Upper lobe of right lung (tissue), 1 donor: Measurements from ENCODE around the gene VAMP2. TPM values are rescaled to one million over a fixed set of nuclear protein-coding genes. Genes with fewer than 3 reads are reported as not detected.

Experiments
- ATAC-seq: fragments of 200-7000 bp; cut with Tn5 transposase; one replicate; pipeline ENCODE4 v1.9.1; 2020; ENCODE audit warnings: mild to moderate bottlenecking, moderate library complexity
- DNase-seq: peaks from one replicate; pipeline ENCODE4 v3.0.0-alpha.2; 2020
- H3K27ac ChIP-seq: fragments of 200-600 bp; one replicate; pipeline ENCODE4 v1.8.0; 2022
- H3K27me3 ChIP-seq: fragments of 200-600 bp; one replicate; pipeline ENCODE4 v1.8.0; 2022; ENCODE audit warnings: mild to moderate bottlenecking
- H3K36me3 ChIP-seq: fragments of 200-600 bp; one replicate; pipeline ENCODE4 v1.8.0; 2022
- H3K4me1 ChIP-seq: fragments of 200-600 bp; one replicate; pipeline ENCODE4 v1.8.0; 2022
- H3K4me3 ChIP-seq: fragments of 200-600 bp; one replicate; pipeline ENCODE4 v1.8.0; 2022; ENCODE audit warnings: mild to moderate bottlenecking
- H3K9me3 ChIP-seq: fragments of 200-600 bp; one replicate; pipeline ENCODE4 v1.8.0; 2022
- CTCF ChIP-seq: fragments of 200-600 bp; IDR thresholded peaks from one replicate; pipeline ENCODE4 v1.8.0; 2022; ENCODE audit warnings: antibody characterized with exemption
- intact Hi-C: fragments of 100-400 bp; cut with DNase I; formaldehyde crosslinking; loops from one replicate; pipeline ENCODE4 v1.11.0; 2022
- total RNA-seq: library from RNA; stranded (reverse); fragmentation: NEBNext Ultra II Directional; extraction: Animal tissue kit (Norgen Biotek cat#: 25700); gene quantifications from one replicate; pipeline ENCODE4 v1.2.1, GENCODE V29; 2021
- donor health status: DM: no; HTN: yes; CAD: no; lungs with severe emphysema.

VAMP2 gene
- total RNA-seq, 1 donor from 2014 or later: 78.1 TPM

GRCh38 chr17:8204761-8205555 is 42.2 kb upstream of the VAMP2 start:
- no peak for ATAC-seq
- no peaks in the 10 kb centered on the region for H3K9me3 ChIP-seq
- no peak for DNase-seq
- intact Hi-C loops: no loop called here
- TF ChIP-seq CTCF: no peak
- H3K36me3 ChIP-seq: no peaks in the 10 kb centered on the region
- H3K27ac ChIP-seq: no peak overlapping the region
- no peaks in the 10 kb centered on the region for H3K27me3 ChIP-seq
- H3K4me3 ChIP-seq: no peak overlapping the region
- H3K4me1 ChIP-seq: no peaks in the 10 kb centered on the region

GRCh38 chr17:8192070-8192815 is 29.5 kb upstream of the VAMP2 start:
- Histone ChIP-seq H3K27me3 (no peaks in the 10 kb centered on the region), H3K27ac (peak overlapping the region; percentile 85), H3K4me1 (peaks cover 39% of the 10 kb centered on the region), H3K4me3 (peak overlapping the region; percentile 40), H3K36me3 (no peaks in the 10 kb centered on the region), H3K9me3 (no peaks in the 10 kb centered on the region)
- ATAC-seq: peak; percentile 55
- DNase-seq: peak; percentile 69
- intact Hi-C loops: no loop called here
- no peak for TF ChIP-seq CTCF

GRCh38 chr17:8190506-8190905 is 27.8 kb upstream of the VAMP2 start:
- no peak for ATAC-seq
- TF ChIP-seq CTCF: no peak
- no peak for DNase-seq
- Histone ChIP-seq H3K4me3 (peak overlapping the region; percentile 75), H3K9me3 (no peaks in the 10 kb centered on the region), H3K27ac (peak overlapping the region; percentile 94), H3K36me3 (no peaks in the 10 kb centered on the region), H3K27me3 (no peaks in the 10 kb centered on the region), H3K4me1 (peaks cover 39% of the 10 kb centered on the region)
- intact Hi-C loops: no loop called here

GRCh38 chr17:8189711-8190477 is 27.1 kb upstream of the VAMP2 start, which contains the start of gene BORCS6:
Gene BORCS6, minus strand, starts transcription at chr17:8190180. Its CDS starts 40 bp downstream, at chr17:8190140.
- intact Hi-C loops: loop anchor here (5.0 kb wide), 1 partner anchor 68 kb away; the partner anchor contains the start of gene HES7
- Histone ChIP-seq H3K27me3 (no peaks in the 10 kb centered on the region), H3K4me3 (peak within 1 kb of the TSS; percentile 75), H3K9me3 (no peaks in the 10 kb centered on the region), H3K36me3 (no peaks in the 10 kb centered on the region), H3K4me1 (peaks cover 39% of the 10 kb centered on the region), H3K27ac (peak within 1 kb of the TSS; percentile 94)
- TF ChIP-seq CTCF: peak; percentile 19
- ATAC-seq (peak; percentile 84), DNase-seq (peak; percentile 97)

GRCh38 chr17:8189041-8189710 is 26.4 kb upstream of the VAMP2 start:
- peak; percentile 0 for ATAC-seq
- peaks cover 39% of the 10 kb centered on the region for H3K4me1 ChIP-seq
- no peak for TF ChIP-seq CTCF
- H3K36me3 ChIP-seq: no peaks in the 10 kb centered on the region
- no peaks in the 10 kb centered on the region for H3K27me3 ChIP-seq
- intact Hi-C loops: loop anchor here (5.0 kb wide), 1 partner anchor 67 kb away; the partner anchor contains the start of gene HES7
- DNase-seq: peak; percentile 78
- H3K27ac ChIP-seq: peak overlapping the region; percentile 94
- H3K9me3 ChIP-seq: no peaks in the 10 kb centered on the region
- H3K4me3 ChIP-seq: peak overlapping the region; percentile 75
